ENCODE measurements around the gene ZFYVE19.

Gene ZFYVE19

DNA sequence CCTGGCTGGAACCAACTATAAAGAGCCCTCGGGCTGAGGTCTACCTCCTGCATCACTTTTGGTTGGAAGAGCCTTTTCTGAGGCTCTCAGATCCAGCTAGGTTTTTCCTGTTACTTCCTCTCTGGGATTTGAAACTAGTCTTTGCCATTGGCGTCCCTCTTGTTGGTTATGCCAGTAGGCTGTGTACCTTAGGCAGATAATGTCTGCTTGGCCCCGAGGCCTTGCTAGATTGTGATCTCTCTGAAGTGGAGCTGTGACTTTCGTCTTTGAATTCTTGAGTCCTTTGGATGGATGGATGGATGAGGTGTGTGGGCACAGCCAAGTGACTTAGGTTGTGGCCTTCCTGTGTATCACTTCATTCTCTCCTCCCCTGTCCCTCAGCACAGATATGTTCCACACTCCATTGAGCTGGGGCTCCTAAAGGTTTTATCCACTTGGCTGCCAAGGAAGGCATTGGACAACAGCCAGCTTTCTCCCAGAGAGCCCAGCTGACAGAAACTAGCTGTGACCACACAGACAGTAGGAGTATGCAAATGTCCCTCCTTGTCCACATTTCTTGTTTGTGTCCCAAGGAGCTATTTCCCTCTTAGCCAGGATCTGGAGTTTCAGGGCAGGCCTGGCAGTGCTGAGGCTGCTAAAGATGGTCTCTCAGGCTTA lies 8.3 kb downstream of the ZFYVE19 start:
- DNase-seq (ENCODE audit: low spot score), result peak; percentile 34

GRCh38 chr15:40819048-40819447 lies 12.2 kb downstream of the ZFYVE19 start:
- DNase-seq (ENCODE audit: low spot score), result no peak

DNA sequence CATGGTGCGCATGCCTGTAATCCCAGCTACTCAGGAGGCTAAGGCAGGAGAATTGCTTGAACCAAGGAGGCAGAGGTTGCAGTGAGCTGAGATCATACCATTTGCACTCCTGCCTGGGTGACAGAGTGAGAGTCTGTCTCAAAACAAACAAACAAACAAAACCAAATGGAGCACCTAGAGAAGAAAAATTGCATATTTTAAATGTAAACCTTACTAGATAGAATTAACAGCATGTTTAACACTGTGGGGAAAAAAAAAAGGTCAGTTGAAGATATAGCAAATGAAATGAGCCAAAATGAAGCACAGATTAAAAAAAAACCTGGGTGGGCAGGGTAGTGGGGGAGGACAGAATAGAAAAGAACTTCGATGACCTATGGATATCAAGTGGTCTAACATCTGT lies 14.3 kb downstream of the ZFYVE19 start:
- no peak for DNase-seq (ENCODE audit: low spot score)

- DNase-seq (ENCODE audit: low spot score), result no peak
Measured at GRCh38 chr15:40823572-40824343, 16.9 kb downstream of the ZFYVE19 start.

- DNase-seq (ENCODE audit: low spot score), result no peak
Measured at GRCh38 chr15:40825661-40826422, 19.0 kb downstream of the ZFYVE19 start.

- DNase-seq (ENCODE audit: low spot score), result no peak
Measured at GRCh38 chr15:40826423-40827075, 19.7 kb downstream of the ZFYVE19 start.

DNA sequence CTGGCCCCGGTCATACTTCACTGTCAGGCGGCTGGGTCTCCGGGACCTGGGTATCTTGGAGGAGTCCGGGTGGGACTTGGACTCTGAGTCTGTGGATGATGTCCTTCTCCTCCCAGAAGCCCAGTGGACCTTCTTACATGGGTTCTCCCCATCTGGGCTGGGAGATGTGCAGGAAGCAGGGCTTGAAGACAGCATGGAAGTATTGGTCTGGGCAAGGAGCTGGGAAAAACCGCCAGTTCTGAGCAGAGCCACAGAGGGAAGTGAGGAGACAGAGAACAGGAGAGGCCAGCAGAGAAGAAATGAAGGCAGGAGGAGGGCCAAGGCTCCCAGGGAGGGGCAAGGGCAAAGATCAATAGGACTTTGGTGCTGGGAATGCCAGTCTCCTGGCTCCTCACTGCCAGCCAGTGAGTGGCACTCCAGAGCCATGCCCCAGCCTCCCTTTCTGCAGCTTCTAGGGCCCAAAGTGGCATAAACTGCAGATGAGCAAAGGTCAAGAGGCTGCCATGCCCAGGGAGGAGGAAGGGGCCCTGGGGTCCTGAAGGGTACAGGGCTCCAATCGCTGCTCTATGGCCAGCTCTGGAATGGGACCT lies 21.7 kb downstream of the ZFYVE19 start, which contains the start of gene PPP1R14D:
Gene PPP1R14D, minus strand, starts transcription at position 262 of the 590 bp plus-strand sequence. Its CDS starts 67 bp downstream, at position 195.
- no peak for DNase-seq (ENCODE audit: low spot score)

DNA sequence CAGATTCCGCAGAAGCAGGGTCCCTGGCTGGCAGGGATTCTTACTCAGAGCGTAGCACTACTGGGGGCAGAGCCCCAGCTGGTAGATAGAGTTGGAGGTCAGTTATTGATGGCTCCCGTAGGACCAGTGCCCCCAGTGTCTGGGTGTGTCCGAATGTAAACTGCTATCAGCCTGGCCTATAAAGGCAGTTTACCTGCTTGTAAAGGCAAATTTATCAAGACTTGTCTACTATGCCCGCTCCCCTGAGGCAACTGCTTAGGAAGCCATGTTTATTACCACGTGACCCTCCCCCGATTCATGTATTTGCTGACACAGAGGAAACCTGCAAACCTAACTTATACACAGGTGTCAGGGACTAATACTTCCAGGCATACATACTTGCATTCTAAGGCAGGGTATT lies 22.2 kb downstream of the ZFYVE19 start:
- no peak for DNase-seq (ENCODE audit: low spot score)

- DNase-seq (ENCODE audit: low spot score), result no peak
Measured at GRCh38 chr15:40830884-40831283, 24.0 kb downstream of the ZFYVE19 start.

DNA sequence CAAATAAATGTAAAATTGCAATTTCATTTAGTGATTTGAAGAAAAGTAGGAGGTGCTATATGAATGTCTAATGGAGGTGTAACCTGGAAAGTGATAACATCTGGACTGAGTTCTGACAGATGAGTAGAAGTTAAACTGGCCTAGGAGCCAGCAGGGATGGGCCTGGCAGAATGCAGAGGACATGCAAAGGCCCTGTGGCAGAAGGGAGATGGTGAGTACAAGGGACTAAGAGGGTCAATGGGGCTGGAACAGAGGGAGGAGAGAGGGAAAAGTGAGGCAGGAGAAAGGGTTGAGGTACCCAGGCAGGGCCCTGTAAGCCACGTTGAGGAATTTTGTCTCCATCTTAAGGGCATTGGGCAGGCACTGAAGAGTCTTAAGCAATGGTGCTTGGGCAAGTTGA lies 25.0 kb downstream of the ZFYVE19 start:
- DNase-seq (ENCODE audit: low spot score), result no peak

GRCh38 chr15:40832903-40833302 lies 26.0 kb downstream of the ZFYVE19 start:
- no peak for DNase-seq (ENCODE audit: low spot score)

DNA sequence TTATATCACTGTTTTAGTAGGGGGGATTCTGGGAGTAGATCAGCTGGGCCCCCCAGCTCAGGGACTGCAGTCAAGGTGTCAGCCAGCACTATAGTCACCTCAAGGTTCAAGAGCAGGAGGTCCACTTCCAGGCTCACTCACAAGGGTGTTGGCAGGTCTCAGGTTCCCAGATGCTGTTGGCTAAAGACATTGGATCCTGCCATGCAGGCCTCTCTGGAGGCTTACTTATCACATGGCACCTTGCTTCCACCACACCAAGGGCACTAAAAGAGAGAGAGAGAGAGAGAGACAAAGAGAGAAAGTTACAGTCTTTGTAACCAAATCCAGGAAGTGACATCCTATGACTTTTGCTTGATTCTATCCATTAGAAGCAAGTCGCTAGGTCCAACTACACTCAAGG lies 29.1 kb downstream of the ZFYVE19 start:
- no peak for DNase-seq (ENCODE audit: low spot score)

GRCh38 chr15:40838756-40839155 lies 31.9 kb downstream of the ZFYVE19 start:
- no peak for DNase-seq (ENCODE audit: low spot score)

DNA sequence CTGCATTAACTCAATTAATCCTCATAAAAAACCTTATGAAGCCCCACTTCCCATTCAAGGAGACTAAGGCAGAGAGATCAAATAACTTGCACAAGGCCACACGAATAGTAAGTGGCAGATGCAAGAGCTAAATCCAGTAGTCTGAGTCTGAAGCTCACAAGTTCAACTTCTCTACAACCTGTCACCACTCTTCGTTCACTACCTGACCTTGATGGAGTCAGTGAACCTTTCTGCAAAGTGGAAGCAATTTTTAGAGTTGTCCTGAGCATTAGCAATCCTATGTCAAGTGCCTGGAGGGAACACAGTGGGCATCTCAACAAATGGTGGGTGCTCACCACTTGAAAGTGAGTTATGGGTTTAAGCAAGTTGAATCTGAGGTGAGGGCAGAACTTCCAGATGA lies 34.9 kb downstream of the ZFYVE19 start:
- no peak for DNase-seq (ENCODE audit: low spot score)

DNA sequence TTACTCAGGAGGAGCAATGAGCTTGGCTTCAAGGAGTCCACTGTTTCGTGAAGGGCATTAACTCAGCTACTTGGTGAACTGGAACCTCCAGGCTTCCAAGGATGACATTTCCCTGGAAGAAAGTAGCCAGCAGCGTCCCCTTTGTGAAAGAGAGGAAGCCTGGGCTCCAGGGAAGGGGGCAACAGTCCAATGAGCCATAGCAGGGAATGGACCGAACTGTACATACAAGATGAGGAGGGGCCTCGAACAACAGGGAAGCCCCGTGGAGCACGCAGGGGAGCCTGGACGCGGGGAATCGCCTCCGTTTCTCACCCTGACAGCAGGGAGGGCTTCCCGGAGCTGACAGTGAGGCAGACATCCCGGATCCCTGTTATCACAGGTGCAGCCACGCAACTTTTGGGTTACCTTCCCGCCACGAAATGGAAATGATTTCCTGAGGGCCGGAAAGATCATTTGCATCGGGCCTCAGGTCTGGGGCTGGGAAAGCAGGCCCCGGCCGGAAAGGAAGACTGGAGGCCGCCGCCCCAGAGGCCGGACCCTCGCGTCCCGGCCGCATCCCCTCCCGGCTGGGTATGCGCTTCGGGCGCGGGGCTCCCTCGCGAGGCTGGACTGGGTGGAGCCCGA lies 36.5 kb downstream of the ZFYVE19 start:
- DNase-seq (ENCODE audit: low spot score), result no peak

- DNase-seq (ENCODE audit: low spot score), result no peak
Measured at GRCh38 chr15:40843885-40844695, 37.2 kb downstream of the ZFYVE19 start, which contains the start of gene SPINT1. SPINT1 (plus strand) TSS chr15:40844048; CDS start chr15:40844555, 507 bp downstream.

GRCh38 chr15:40844696-40845030 lies 37.8 kb downstream of the ZFYVE19 start:
- DNase-seq (ENCODE audit: low spot score), result no peak

GRCh38 chr15:40845036-40845435 lies 38.1 kb downstream of the ZFYVE19 start:
- no peak for DNase-seq (ENCODE audit: low spot score)

GRCh38 chr15:40845511-40846284 lies 38.8 kb downstream of the ZFYVE19 start:
- DNase-seq (ENCODE audit: low spot score), result no peak

DNA sequence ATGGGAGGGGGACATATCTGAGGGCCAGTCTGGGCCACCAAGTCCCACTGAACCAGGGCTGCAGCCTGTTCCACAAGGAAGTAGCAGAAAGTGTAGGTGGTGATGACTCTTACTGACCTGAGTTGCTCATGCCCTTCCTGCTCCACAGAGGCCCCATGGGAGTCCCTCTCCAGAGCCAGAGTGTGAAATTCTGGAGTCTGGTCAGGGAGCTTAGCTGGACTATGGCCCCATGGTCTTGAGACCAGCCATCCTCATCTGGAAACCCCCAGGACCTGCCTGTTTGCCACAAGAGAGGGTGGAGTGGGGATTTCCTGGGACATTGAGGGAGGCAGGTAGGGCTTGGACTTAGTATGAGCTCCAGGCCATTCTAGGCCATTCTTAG lies 39.9 kb downstream of the ZFYVE19 start:
- no peak for DNase-seq (ENCODE audit: low spot score)
